Gastrocnemius medialis (tissue), 4 donors: Measurements from ENCODE around the gene DIAPH3. TPM values are rescaled to one million over a fixed set of nuclear protein-coding genes. Genes with fewer than 3 reads are reported as not detected.

ENCODE experiments used
- ATAC-seq, 2 donors: fragments of 150-250 bp; one replicate each; pipeline ENCODE4 v1.9.1; 2016
- DNase-seq, 2 donors: peaks; one replicate each; pipeline ENCODE4 v3.0.0-alpha.2; 2019
- H3K27ac ChIP-seq, 4 donors: fragments of 200-600 bp; sonication (generic); 1 replicate in 1 of 4; 2 replicates in 3 of 4; pipeline ENCODE4 v1.5.1; 2016 to 2018; ENCODE audit warnings: mild to moderate bottlenecking in 2 of 4, moderate library complexity in 1 of 4
- H3K27me3 ChIP-seq, 3 donors: fragments of 200-600 bp; sonication (generic) in 2 of 3; 1 replicate in 1 of 3; 2 replicates in 2 of 3; pipeline versions ENCODE4 v1.5.1 to v1.6.0; 2016 to 2019; ENCODE audit warnings: mild to moderate bottlenecking in 1 of 3, moderate library complexity in 1 of 3
- H3K36me3 ChIP-seq, 2 donors: fragments of 200-600 bp; sonication (generic) in 1 of 2; one replicate each; pipeline ENCODE4 v1.5.1; 2017 to 2018
- H3K4me1 ChIP-seq, 2 donors: fragments of 200-600 bp; sonication (generic) in 1 of 2; one replicate each; pipeline ENCODE4 v1.5.1; 2016 to 2017; ENCODE audit warnings: mild to moderate bottlenecking in 2 of 2
- H3K4me3 ChIP-seq, 4 donors: fragments of 200-600 bp; sonication (generic) in 3 of 4; 1 replicate in 1 of 4; 2 replicates in 3 of 4; pipeline ENCODE4 v1.5.1; 2016 to 2019; ENCODE audit warnings: mild to moderate bottlenecking in 2 of 4
- H3K9me3 ChIP-seq, 3 donors: fragments of 200-600 bp; sonication (generic) in 2 of 3; 1 replicate in 1 of 3; 2 replicates in 2 of 3; pipeline ENCODE4 v1.5.1; 2016 to 2019
- POLR2A ChIP-seq, 2 donors: fragments of 450-650 bp; IDR thresholded peaks; one replicate each; pipeline ENCODE4 v1.6.1; 2017; ENCODE audit warnings: antibody characterized with exemption in 2 of 2, mild to moderate bottlenecking in 2 of 2, moderate library complexity in 2 of 2
- in situ Hi-C, 4 donors: fragments of 200-750 bp; cut with MboI; loops; one replicate each; pipeline versions ENCODE4 v1.15.0 to v1.8.0; 2017; ENCODE audit warnings: low sequenced_read_pairs in 4 of 4
- intact Hi-C: fragments of 100-400 bp; cut with DNase I; formaldehyde crosslinking; loops from one replicate; pipeline ENCODE4 v1.15.1; 2023; ENCODE audit warnings: low total_unique reads
- total RNA-seq, 4 donors: library from RNA; depleted of rRNA; stranded (reverse); fragments of >200 nt; gene quantifications; one replicate each; pipeline versions ENCODE4 v1.1.0 to v1.2.3, GENCODE V29; 2016
- TF ChIP-seq, protein P1 (sequence below), 5 experiments: fragments of 450-650 bp in 3 of 5; fragments of 200-600 bp in 2 of 5; sonication (generic) in 2 of 5; IDR thresholded peaks in 4 of 5; conservative IDR thresholded peaks in 1 of 5; 1 replicate in 4 of 5; 2 replicates in 1 of 5; pipeline ENCODE4 v1.5.1; 2016 to 2019; ENCODE audit warnings: antibody characterized with exemption in 5 of 5, mild to moderate bottlenecking in 3 of 5, moderate library complexity in 3 of 5

DIAPH3 gene
- total RNA-seq, 4 donors from 2014 or later, result 0.13 TPM; not detected in 3

DNA sequence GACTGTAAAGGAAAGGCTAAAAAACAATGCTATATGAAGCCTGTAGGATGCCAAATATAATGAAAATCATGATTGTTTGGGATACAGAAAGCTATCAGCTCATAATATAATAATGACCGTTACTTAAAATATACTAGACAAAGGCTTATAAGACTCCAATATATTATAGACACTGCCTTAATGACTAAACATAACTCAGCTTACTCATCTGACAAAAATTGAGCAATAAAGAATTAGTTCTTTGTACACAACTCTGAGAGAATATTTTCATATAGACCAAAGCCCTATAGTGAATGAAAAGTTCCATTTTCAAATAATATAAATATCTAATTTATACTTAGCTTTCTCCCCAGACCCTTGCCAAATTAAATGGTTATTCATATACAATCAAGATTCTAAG lies 283.3 kb downstream of the DIAPH3 start:
- Histone ChIP-seq H3K36me3 (no peaks in the 10 kb centered on the region), H3K27me3 (no peaks in the 10 kb centered on the region), H3K4me1 (no peaks in the 10 kb centered on the region), H3K4me3 (no peak overlapping the region), H3K27ac (no peak overlapping the region), H3K9me3 (no peaks in the 10 kb centered on the region)
- TF ChIP-seq, protein P1, sequence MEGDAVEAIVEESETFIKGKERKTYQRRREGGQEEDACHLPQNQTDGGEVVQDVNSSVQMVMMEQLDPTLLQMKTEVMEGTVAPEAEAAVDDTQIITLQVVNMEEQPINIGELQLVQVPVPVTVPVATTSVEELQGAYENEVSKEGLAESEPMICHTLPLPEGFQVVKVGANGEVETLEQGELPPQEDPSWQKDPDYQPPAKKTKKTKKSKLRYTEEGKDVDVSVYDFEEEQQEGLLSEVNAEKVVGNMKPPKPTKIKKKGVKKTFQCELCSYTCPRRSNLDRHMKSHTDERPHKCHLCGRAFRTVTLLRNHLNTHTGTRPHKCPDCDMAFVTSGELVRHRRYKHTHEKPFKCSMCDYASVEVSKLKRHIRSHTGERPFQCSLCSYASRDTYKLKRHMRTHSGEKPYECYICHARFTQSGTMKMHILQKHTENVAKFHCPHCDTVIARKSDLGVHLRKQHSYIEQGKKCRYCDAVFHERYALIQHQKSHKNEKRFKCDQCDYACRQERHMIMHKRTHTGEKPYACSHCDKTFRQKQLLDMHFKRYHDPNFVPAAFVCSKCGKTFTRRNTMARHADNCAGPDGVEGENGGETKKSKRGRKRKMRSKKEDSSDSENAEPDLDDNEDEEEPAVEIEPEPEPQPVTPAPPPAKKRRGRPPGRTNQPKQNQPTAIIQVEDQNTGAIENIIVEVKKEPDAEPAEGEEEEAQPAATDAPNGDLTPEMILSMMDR (IDR thresholded peaks at IDR 0.05 in 4 of 5, conservative IDR thresholded peaks at IDR 0.05 in 1 of 5), result no peak
- TF ChIP-seq POLR2A (IDR thresholded peaks at IDR 0.05), result no peak
- intact Hi-C loops (no loop called here), in situ Hi-C loops (no loop called here)
- ATAC-seq (no peak), DNase-seq (no peak)

DNA sequence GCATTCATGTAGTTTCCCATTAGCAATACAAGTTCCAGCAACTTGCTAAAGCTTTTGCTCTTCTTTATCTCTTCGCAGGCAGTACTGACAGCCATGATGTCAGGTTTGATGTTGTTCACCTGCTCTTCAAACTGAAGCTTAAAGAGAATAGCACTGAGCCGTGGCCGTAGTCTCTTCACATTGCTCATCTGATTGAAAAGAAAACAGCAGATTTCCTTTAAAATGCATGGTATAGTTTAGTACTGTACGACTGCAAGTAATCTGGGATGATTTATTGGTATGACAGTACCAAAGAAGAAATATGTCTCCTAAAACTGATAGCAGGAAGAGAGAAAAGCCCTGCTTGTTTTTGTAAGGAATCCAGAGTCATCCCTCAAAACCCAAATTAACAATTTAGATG lies 284.4 kb downstream of the DIAPH3 start:
- Histone ChIP-seq H3K27ac (no peak overlapping the region), H3K4me1 (no peaks in the 10 kb centered on the region), H3K27me3 (no peaks in the 10 kb centered on the region), H3K4me3 (no peak overlapping the region), H3K9me3 (no peaks in the 10 kb centered on the region), H3K36me3 (no peaks in the 10 kb centered on the region)
- intact Hi-C loops, result no loop called here
- no peak for TF ChIP-seq POLR2A (IDR thresholded peaks at IDR 0.05)
- TF ChIP-seq, protein P1 (IDR thresholded peaks at IDR 0.05 in 4 of 5, conservative IDR thresholded peaks at IDR 0.05 in 1 of 5), result no peak
- DNase-seq (no peak), ATAC-seq (no peak)
- in situ Hi-C loops, result no loop called here

DNA sequence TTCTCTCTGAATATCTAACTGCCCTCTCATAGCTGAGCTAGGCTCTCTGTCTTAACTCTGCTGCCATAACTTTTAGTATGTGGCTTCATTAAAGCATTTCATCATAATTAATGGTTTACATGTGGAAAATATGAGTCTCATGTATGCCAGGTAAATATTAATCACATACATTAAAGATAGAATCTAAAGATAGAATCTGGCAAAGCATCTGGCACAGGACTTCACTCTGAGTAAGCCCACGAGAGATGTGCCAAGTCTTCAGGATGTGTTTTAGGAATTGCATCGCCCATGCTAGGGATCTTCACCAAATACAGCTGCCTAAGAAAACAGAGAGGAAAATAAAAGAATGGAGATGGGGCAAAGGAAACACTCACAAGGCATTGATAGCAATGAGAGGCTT lies 285.8 kb downstream of the DIAPH3 start:
- Histone ChIP-seq H3K27ac (no peak overlapping the region), H3K9me3 (no peaks in the 10 kb centered on the region), H3K27me3 (no peaks in the 10 kb centered on the region), H3K36me3 (no peaks in the 10 kb centered on the region), H3K4me3 (no peak overlapping the region), H3K4me1 (no peaks in the 10 kb centered on the region)
- DNase-seq, result no peak
- TF ChIP-seq, protein P1 (IDR thresholded peaks at IDR 0.05 in 4 of 5, conservative IDR thresholded peaks at IDR 0.05 in 1 of 5), result no peak
- TF ChIP-seq POLR2A (IDR thresholded peaks at IDR 0.05), result no peak
- in situ Hi-C loops, result no loop called here
- no peak for ATAC-seq
- intact Hi-C loops, result no loop called here

DNA sequence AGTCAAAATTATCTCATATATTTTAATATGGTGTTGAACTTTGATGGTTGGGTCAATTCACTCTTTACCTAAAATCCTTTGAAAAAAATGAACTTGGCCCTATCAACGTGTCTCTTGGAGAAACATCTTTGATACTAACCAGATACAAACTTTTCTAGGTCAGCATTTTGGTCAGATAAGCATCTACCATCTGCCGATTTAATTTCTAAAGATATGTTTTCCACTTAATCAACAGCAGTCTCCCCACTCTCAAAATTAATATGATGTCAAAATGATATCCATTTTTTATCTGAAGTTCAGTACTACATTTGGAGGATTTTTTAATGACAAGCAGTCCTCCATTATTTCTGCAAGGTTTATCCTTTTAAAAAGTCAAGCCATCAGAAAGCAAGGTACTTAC lies 288.8 kb downstream of the DIAPH3 start:
- intact Hi-C loops (no loop called here), in situ Hi-C loops (no loop called here)
- TF ChIP-seq, protein P1 (IDR thresholded peaks at IDR 0.05 in 4 of 5, conservative IDR thresholded peaks at IDR 0.05 in 1 of 5), result no peak
- TF ChIP-seq POLR2A (IDR thresholded peaks at IDR 0.05), result no peak

DNA sequence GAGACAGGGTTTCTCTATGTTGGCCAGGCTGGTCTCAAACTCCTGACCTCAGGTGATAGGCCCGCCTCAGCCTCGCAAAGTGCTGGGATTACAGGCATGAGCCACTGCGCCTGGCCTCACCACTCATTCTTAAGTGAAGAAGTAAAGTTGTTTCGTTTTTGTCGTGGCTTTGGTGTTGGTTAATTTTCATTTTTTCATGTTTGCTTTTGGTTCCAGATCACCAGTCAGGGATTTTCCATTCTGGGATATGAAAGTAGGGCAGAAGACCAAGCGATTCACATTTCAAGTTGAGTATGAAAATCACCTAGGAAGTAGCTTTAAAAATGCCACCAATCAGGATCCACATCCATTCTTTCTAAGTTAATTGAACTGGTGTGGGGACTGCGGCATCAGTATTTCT lies 289.9 kb downstream of the DIAPH3 start:
- no peak for DNase-seq
- intact Hi-C loops (no loop called here), in situ Hi-C loops (no loop called here)
- H3K36me3 ChIP-seq, result no peaks in the 10 kb centered on the region
- no peaks in the 10 kb centered on the region for H3K27me3 ChIP-seq
- H3K4me3 ChIP-seq, result no peak overlapping the region
- H3K4me1 ChIP-seq, result no peaks in the 10 kb centered on the region
- H3K9me3 ChIP-seq, result no peaks in the 10 kb centered on the region
- TF ChIP-seq, protein P1 (IDR thresholded peaks at IDR 0.05 in 4 of 5, conservative IDR thresholded peaks at IDR 0.05 in 1 of 5), result no peak
- TF ChIP-seq POLR2A (IDR thresholded peaks at IDR 0.05), result no peak
- no peak overlapping the region for H3K27ac ChIP-seq
- no peak for ATAC-seq

More for the DNA sequence above, 288.8 kb downstream of the DIAPH3 start:
- Histone ChIP-seq H3K4me3 (no peak overlapping the region), H3K9me3 (no peaks in the 10 kb centered on the region), H3K27me3 (no peaks in the 10 kb centered on the region), H3K36me3 (no peaks in the 10 kb centered on the region), H3K4me1 (no peaks in the 10 kb centered on the region), H3K27ac (no peak overlapping the region)
- ATAC-seq, result no peak
- no peak for DNase-seq
